Thyroid gland (tissue), 4 donors: ENCODE measurements around the gene DEPDC4. TPM values are rescaled to one million over a fixed set of nuclear protein-coding genes. Genes with fewer than 3 reads are reported as not detected.
"Not testable (repeated sequence)": the region's sequence is repeated elsewhere in the genome, so short reads cannot be mapped to it uniquely, and the experiment has no call there.

ENCODE experiments used
- DNase-seq, 2 donors: peaks; one replicate each; pipeline ENCODE4 v3.0.0-alpha.2; 2019
- H3K27ac ChIP-seq, 3 donors: fragments of 200-600 bp; sonication (generic); 1 replicate in 2 of 3; 2 replicates in 1 of 3; pipeline ENCODE4 v1.5.1; 2016 to 2019; ENCODE audit warnings: mild to moderate bottlenecking in 1 of 3, moderate library complexity in 1 of 3
- H3K27me3 ChIP-seq: fragments of 200-600 bp; sonication (generic); one replicate; pipeline ENCODE4 v1.5.1; 2019
- H3K36me3 ChIP-seq, 2 donors: fragments of 200-600 bp; sonication (generic); one replicate each; pipeline ENCODE4 v1.5.1; 2016 to 2019
- H3K4me1 ChIP-seq, 2 donors: fragments of 200-600 bp; sonication (generic); one replicate each; pipeline ENCODE4 v1.5.1; 2017 to 2019
- H3K4me3 ChIP-seq, 3 donors: fragments of 200-600 bp; sonication (generic); replicated peaks in 1 of 3; 1 replicate in 2 of 3; 2 replicates in 1 of 3; pipeline ENCODE4 v1.5.1; 2016; ENCODE audit warnings: mild to moderate bottlenecking in 1 of 3
- H3K9me3 ChIP-seq: fragments of 200-600 bp; sonication (generic); one replicate; pipeline ENCODE4 v1.5.1; 2017
- POLR2A ChIP-seq, 2 donors: fragments of 450-650 bp; IDR thresholded peaks; one replicate each; pipeline ENCODE4 v1.6.1; 2017; ENCODE audit warnings: antibody characterized with exemption in 2 of 2, mild to moderate bottlenecking in 2 of 2, moderate library complexity in 1 of 2
- WGBS, 2 donors: methylation state at CpG; one replicate each; pipeline ENCODE4 v1.1.5; 2017; 5-methylcytosine and 5-hydroxymethylcytosine counted together
- intact Hi-C: fragments of 100-400 bp; cut with DNase I; formaldehyde crosslinking; loops from one replicate; pipeline ENCODE4 v1.15.1; 2023
- total RNA-seq, 4 donors: library from RNA; depleted of rRNA; stranded (reverse); fragments of >200 nt; gene quantifications; one replicate each; pipeline ENCODE4 v1.2.3, GENCODE V29; 2016
- TF ChIP-seq, protein P1 (sequence below), 6 experiments: fragments of 200-600 bp in 3 of 6; fragments of 450-650 bp in 3 of 6; sonication (generic) in 3 of 6; IDR thresholded peaks; one replicate each; pipeline ENCODE4 v1.5.1; 2016 to 2019; ENCODE audit warnings: antibody characterized with exemption in 6 of 6, mild to moderate bottlenecking in 2 of 6, inconsistent platforms in 1 of 6, moderate library complexity in 1 of 6

DEPDC4 gene
- total RNA-seq, 4 donors from 2014 or later = 0.79 to 16.3 (median 1.7) TPM

DNA sequence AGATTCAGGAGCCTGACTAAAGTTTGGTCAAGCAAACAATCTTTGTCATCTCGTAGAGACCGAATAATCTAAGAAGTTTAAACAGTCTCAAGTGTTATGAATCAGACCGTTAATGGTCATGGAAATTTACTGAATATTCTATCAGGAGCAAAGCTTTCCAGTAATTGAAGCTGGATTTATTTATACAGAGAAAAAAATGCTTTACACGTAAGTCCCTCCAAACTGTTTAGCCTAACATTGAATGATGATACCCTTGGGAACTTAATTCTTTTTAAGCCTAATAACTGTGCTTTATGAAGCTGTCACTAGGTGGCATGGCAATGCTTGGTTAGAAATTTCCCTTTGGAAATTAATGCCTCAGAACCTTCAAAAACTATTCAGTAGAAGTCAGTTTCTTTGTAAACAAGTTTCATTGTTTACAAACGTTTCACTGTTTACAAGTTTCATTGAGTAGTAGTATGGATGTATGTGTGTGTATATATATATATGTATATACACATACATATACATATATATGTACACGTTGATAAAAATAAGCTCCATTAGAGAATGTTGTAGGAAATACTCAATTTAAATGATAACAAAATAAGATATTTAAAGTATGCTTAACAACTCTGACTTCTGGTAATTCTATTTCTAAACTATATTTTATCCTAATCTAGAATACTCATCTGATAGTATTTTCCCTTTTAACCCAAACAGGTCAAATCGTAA, 32.1 kb downstream of the DEPDC4 start:
- TF ChIP-seq, protein P1, sequence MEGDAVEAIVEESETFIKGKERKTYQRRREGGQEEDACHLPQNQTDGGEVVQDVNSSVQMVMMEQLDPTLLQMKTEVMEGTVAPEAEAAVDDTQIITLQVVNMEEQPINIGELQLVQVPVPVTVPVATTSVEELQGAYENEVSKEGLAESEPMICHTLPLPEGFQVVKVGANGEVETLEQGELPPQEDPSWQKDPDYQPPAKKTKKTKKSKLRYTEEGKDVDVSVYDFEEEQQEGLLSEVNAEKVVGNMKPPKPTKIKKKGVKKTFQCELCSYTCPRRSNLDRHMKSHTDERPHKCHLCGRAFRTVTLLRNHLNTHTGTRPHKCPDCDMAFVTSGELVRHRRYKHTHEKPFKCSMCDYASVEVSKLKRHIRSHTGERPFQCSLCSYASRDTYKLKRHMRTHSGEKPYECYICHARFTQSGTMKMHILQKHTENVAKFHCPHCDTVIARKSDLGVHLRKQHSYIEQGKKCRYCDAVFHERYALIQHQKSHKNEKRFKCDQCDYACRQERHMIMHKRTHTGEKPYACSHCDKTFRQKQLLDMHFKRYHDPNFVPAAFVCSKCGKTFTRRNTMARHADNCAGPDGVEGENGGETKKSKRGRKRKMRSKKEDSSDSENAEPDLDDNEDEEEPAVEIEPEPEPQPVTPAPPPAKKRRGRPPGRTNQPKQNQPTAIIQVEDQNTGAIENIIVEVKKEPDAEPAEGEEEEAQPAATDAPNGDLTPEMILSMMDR (IDR thresholded peaks at IDR 0.05) = peak; percentile 17 to 77 (median 60)
- TF ChIP-seq POLR2A (IDR thresholded peaks at IDR 0.05) = no peak
- Histone ChIP-seq H3K36me3 (no peaks in the 10 kb centered on the region), H3K4me3 (no peak overlapping the region), H3K27me3 (no peaks in the 10 kb centered on the region), H3K9me3 (no peaks in the 10 kb centered on the region), H3K4me1 (no peaks in the 10 kb centered on the region), H3K27ac (no peak overlapping the region)
- no peak for DNase-seq
- intact Hi-C loops = no loop called here
- WGBS, 2 donors = 45 to 46% methylated on average over 7 of the region's 7 CpGs

DNA sequence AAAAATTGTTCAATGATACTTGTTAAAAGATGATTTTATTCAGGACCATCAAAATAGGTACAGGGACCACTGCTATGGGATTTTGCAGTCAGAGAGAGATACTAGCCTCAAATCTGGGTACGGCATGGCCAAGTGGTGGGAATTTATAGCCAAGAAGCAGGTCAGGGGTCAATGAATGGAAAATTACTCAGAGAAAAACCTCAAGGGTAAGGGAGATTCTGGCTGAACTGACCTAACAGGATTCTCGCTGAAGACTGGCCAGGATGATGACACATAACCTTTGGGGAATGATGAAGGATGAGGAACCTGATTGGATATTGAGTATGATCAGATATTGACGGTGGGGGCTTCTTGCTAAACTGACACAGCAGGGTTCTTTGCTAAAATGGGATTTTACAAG, 32.7 kb downstream of the DEPDC4 start:
- TF ChIP-seq, protein P1 (IDR thresholded peaks at IDR 0.05) = no peak
- TF ChIP-seq POLR2A (IDR thresholded peaks at IDR 0.05) = no peak
- Histone ChIP-seq H3K27me3 (no peaks in the 10 kb centered on the region), H3K4me1 (no peaks in the 10 kb centered on the region), H3K36me3 (no peaks in the 10 kb centered on the region), H3K27ac (no peak overlapping the region), H3K4me3 (no peak overlapping the region), H3K9me3 (no peaks in the 10 kb centered on the region)
- WGBS, 2 donors = 33 to 56% methylated on average over 3 of the region's 3 CpGs
- DNase-seq = no peak
- intact Hi-C loops = no loop called here

DNA sequence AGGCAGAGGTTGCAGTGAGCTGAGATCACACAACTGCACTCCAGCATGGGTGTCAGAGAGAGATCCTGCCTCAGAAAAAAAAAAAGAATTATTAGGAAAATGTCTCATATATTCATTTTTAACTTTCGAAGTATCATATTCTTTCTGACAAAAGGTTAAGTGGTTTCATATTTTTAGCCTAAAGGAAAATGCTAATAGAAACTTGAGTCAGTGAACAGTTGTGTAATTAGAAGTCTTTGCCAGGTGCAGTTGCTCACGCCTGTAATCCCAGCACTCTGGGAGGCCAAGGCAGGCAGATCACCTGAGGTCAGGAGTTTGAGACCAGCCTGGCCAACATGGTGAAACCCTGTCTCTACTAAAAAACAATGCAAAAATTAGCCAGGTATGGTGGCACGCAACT, 35.0 kb downstream of the DEPDC4 start:
- DNase-seq, intact Hi-C loops, H3K36me3 ChIP-seq, H3K9me3 ChIP-seq, H3K27ac ChIP-seq, H3K27me3 ChIP-seq, H3K4me3 ChIP-seq, H3K4me1 ChIP-seq: not testable (repeated sequence)
- WGBS, 2 donors = 78 to 79% methylated on average over 3 of the region's 3 CpGs

DNA sequence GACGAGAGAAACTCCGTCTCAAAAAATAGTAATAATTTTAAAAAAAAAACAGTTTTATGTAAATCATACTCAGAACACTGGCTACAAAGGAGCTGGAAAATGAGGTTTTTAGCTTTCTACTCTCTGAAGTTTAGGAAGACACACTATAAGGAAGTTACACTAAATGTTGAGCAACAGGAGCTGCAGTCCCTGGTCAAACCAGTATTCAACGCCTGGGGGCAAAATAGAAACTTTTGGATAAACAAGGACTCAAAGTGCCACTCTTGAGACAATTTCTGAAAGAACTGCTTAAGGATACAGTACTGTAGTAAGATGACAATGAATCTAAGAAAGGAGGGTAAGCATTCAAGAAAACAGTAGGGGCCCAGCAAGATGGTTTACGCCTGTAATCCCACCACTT, 37.0 kb downstream of the DEPDC4 start:
- peaks cover 0 to 5% of the 10 kb centered on the region in 2 donors for H3K36me3 ChIP-seq
- WGBS, 2 donors = 80 to 85% methylated on average over 4 of the region's 4 CpGs
- H3K4me3 ChIP-seq = no peak overlapping the region
- TF ChIP-seq, protein P1 (IDR thresholded peaks at IDR 0.05) = no peak
- no peak for TF ChIP-seq POLR2A (IDR thresholded peaks at IDR 0.05)
- H3K27me3 ChIP-seq = no peaks in the 10 kb centered on the region
- no peak for DNase-seq
- intact Hi-C loops = no loop called here
- no peaks in the 10 kb centered on the region for H3K4me1 ChIP-seq
- H3K9me3 ChIP-seq = no peaks in the 10 kb centered on the region
- H3K27ac ChIP-seq = no peak overlapping the region

DNA sequence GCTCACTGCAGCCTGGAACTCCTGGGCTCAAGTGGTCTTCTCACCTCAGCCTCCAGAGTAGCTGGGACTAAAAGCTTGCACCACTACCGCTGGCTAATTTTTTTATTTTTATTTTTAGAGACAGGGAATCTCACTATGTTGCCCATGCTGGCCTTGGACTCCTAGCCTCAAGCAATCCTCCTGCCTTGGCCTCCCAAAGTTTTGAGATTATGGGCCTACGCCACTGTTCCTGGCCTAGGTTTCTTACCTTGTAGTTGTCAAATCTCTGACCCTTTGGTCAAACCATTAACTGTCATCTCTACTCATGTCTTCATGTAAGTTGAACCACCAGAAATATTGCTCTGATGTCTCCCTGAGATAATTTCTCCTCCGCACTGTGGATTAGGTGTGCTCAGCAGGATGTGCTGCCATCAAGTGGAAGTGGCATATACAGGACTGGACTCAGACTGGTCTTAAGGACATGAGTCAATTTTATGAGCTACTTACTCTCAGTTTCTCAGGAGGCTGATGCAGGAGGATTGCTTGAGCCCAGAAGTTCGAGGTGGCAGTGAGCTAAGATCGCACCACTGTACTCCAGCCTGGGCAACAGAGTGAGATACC, 37.7 kb downstream of the DEPDC4 start:
- Histone ChIP-seq H3K4me3 (no peak overlapping the region), H3K27me3 (no peaks in the 10 kb centered on the region), H3K9me3 (no peaks in the 10 kb centered on the region), H3K36me3 (peaks cover 0 to 9% of the 10 kb centered on the region in 2 donors), H3K27ac (no peak overlapping the region), H3K4me1 (no peaks in the 10 kb centered on the region)
- TF ChIP-seq, protein P1 (IDR thresholded peaks at IDR 0.05) = no peak
- TF ChIP-seq POLR2A (IDR thresholded peaks at IDR 0.05) = no peak
- no peak for DNase-seq
- intact Hi-C loops = no loop called here
- 87 to 98% methylated on average over 5 of the region's 5 CpGs for WGBS, 2 donors
